IMR-90 (cell line): ENCODE measurements around the gene GKN2. TPM values are rescaled to one million over a fixed set of nuclear protein-coding genes. Genes with fewer than 3 reads are reported as not detected.

Source experiments
- ATAC-seq: fragments of 200-7000 bp; cut with Tn5 transposase; 2 replicates; pipeline ENCODE4 v1.9.1; 2020; ENCODE audit warnings: low read depth, mild to moderate bottlenecking, moderate library complexity
- BruUV-seq: library from RNA; stranded (reverse); fragments of 400-500 nt; replicated peaks from 2 replicates; lab custom pipeline; 2021; lab: Mats Ljungman, UMichigan
- CTCF ChIA-PET: fragments of 300-600 bp; formaldehyde crosslinking; extraction: SDS; loops from one replicate; lab custom pipeline; 2021; ENCODE audit warnings: antibody characterized with exemption; lab: Yijun Ruan, JAX
- POLR2A ChIA-PET: fragments of 300-600 bp; sonication (Branson Sonifier 250); formaldehyde crosslinking; loops from one replicate; lab custom pipeline; 2022; ENCODE audit warnings: antibody characterized with exemption; ENCODE audit not compliant: unreplicated experiment; lab: Charles Lee
- DNase-seq: peaks from one replicate; pipeline ENCODE4 v3.0.0; 2013
- H2AFZ ChIP-seq: replicated peaks from 2 replicates; pipeline ENCODE3; 2013; ENCODE audit warnings: low read length, mild to moderate bottlenecking; ENCODE audit not compliant: poor library complexity
- H2AK5ac ChIP-seq: 2 replicates; pipeline ENCODE4 v1.6.1; 2013; ENCODE audit warnings: low read depth, low read length, inconsistent platforms
- H2AK9ac ChIP-seq: replicated peaks from 2 replicates; pipeline ENCODE3; 2013; ENCODE audit warnings: mild to moderate bottlenecking, low read depth, low read length, moderate library complexity; ENCODE audit not compliant: poor library complexity
- H2BK120ac ChIP-seq: 2 replicates; pipeline ENCODE4 v1.6.1; 2013; ENCODE audit warnings: low read depth, low read length, inconsistent platforms
- H2BK15ac ChIP-seq: 3 replicates; pipeline ENCODE4 v1.6.1; 2013; ENCODE audit warnings: low read depth, low read length, inconsistent platforms
- H2BK20ac ChIP-seq: 2 replicates; pipeline ENCODE4 v1.6.1; 2013; ENCODE audit warnings: low read depth, mild to moderate bottlenecking, inconsistent platforms, low read length, moderate library complexity
- H2BK5ac ChIP-seq: 2 replicates; pipeline ENCODE4 v1.6.1; 2013; ENCODE audit warnings: mild to moderate bottlenecking, low read depth, low read length, inconsistent platforms; ENCODE audit not compliant: poor library complexity, severe bottlenecking
- H3K14ac ChIP-seq: replicated peaks from 2 replicates; pipeline ENCODE4 v1.6.1; 2013; ENCODE audit warnings: low read depth, low read length, inconsistent platforms
- H3K18ac ChIP-seq: 2 replicates; pipeline ENCODE4 v1.6.1; 2013; ENCODE audit warnings: low read depth, low read length, control low read depth
- H3K23ac ChIP-seq: 2 replicates; pipeline ENCODE4 v1.6.1; 2013; ENCODE audit warnings: low read depth, low read length, inconsistent platforms
- H3K27ac ChIP-seq: 2 replicates; pipeline ENCODE4 v1.5.1; 2013; ENCODE audit warnings: mild to moderate bottlenecking, control low read depth, low read length; ENCODE audit not compliant: insufficient read depth
- H3K27me3 ChIP-seq: 2 replicates; pipeline ENCODE4 v1.6.1; 2013; ENCODE audit warnings: low read length; ENCODE audit not compliant: control insufficient read depth, insufficient read depth
- H3K36me3 ChIP-seq: 2 replicates; pipeline ENCODE4 v1.6.1; 2013; ENCODE audit warnings: low read length, mixed read lengths; ENCODE audit not compliant: control insufficient read depth, insufficient read depth
- H3K4ac ChIP-seq: 2 replicates; pipeline ENCODE4 v1.6.1; 2013; ENCODE audit warnings: low read depth, low read length, inconsistent platforms
- H3K4me1 ChIP-seq: 2 replicates; pipeline ENCODE4 v1.6.1; 2013; ENCODE audit warnings: low read length, mixed read lengths; ENCODE audit not compliant: control insufficient read depth, insufficient read depth
- H3K4me2 ChIP-seq: 2 replicates; pipeline ENCODE4 v1.6.1; 2013; ENCODE audit warnings: low read depth, mild to moderate bottlenecking, control low read depth, low read length, moderate library complexity
- H3K4me3 ChIP-seq: 2 replicates; pipeline ENCODE4 v1.5.1; 2013; ENCODE audit warnings: low read depth, mild to moderate bottlenecking, control low read depth, low read length, moderate library complexity; ENCODE audit not compliant: insufficient read depth
- H3K56ac ChIP-seq: 2 replicates; pipeline ENCODE4 v1.6.1; 2013; ENCODE audit warnings: low read length, inconsistent platforms; ENCODE audit not compliant: insufficient read depth; ENCODE audit errors: extremely low read depth
- H3K79me1 ChIP-seq, 2 experiments: 2 replicates each; pipeline ENCODE4 v1.6.1; 2013; ENCODE audit warnings: low read length in 2 of 2, inconsistent platforms in 1 of 2, low read depth in 1 of 2
- H3K9ac ChIP-seq: 2 replicates; pipeline ENCODE4 v1.6.1; 2013; ENCODE audit warnings: low read depth, low read length, control low read depth
- H3K9me1 ChIP-seq: 2 replicates; pipeline ENCODE4 v1.6.1; 2013; ENCODE audit warnings: low read length, inconsistent platforms; ENCODE audit not compliant: insufficient read depth
- H3K9me3 ChIP-seq: 2 replicates; pipeline ENCODE4 v1.6.1; 2013; ENCODE audit warnings: low read length; ENCODE audit not compliant: control insufficient read depth, insufficient read depth
- H4K20me1 ChIP-seq: 2 replicates; pipeline ENCODE4 v1.6.1; 2013; ENCODE audit warnings: low read length, inconsistent platforms; ENCODE audit not compliant: insufficient read depth
- H4K5ac ChIP-seq: 2 replicates; pipeline ENCODE4 v1.6.1; 2013; ENCODE audit warnings: mild to moderate bottlenecking, low read depth, low read length, control low read depth
- H4K8ac ChIP-seq, 2 experiments: 2 replicates each; pipeline ENCODE4 v1.6.1; 2013; ENCODE audit warnings: low read depth in 2 of 2, low read length in 2 of 2, control low read depth in 1 of 2, inconsistent platforms in 1 of 2
- H4K91ac ChIP-seq: 2 replicates; pipeline ENCODE4 v1.6.1; 2013; ENCODE audit warnings: low read depth, low read length, inconsistent platforms; ENCODE audit not compliant: insufficient read depth
- ELK1 ChIP-seq: fragments of 150-350 bp; IDR thresholded peaks from 2 replicates; pipeline ENCODE4 v1.6.1; 2016; ENCODE audit warnings: low read depth, mild to moderate bottlenecking, low read length, moderate library complexity, borderline replicate concordance
- FOS ChIP-seq: fragments of 150-350 bp; IDR thresholded peaks from 2 replicates; pipeline ENCODE4 v1.6.1; 2016; ENCODE audit warnings: low read depth, low read length
- MAZ ChIP-seq: IDR thresholded peaks from 2 replicates; pipeline ENCODE4 v1.6.1; 2012; ENCODE audit warnings: low read depth, mild to moderate bottlenecking, low read length, improper control_type of control experiment, moderate library complexity, borderline replicate concordance
- POLR2A ChIP-seq: IDR thresholded peaks from 2 replicates; pipeline ENCODE4 v1.6.1; 2012; ENCODE audit warnings: mild to moderate bottlenecking, low read depth, low read length
- WGBS, 2 experiments: methylation state at CpG; one replicate each; pipeline versions ENCODE4 v1.1.5 to v1.1.7; 2013; ENCODE audit warnings: missing lambda C conversion rate in 2 of 2; ENCODE audit not compliant: insufficient read length in 1 of 2; ENCODE audit errors: extremely low coverage in 2 of 2; 5-methylcytosine and 5-hydroxymethylcytosine counted together
- dilution Hi-C: fragments of 300-500 bp; cut with HindIII; formaldehyde crosslinking; loops from one replicate; pipeline ENCODE4 v1.14.3; 2018; ENCODE audit warnings: low sequenced_read_pairs; ENCODE audit not compliant: unreplicated experiment
- in situ Hi-C: fragments of 300-500 bp; cut with MboI; formaldehyde crosslinking; loops from 3 replicates; pipeline ENCODE4 v1.14.3; 2019; ENCODE audit warnings: low sequenced_read_pairs, inconsistent platforms, mixed read lengths
- intact Hi-C: fragments of 100-400 bp; cut with micrococcal nuclease; formaldehyde crosslinking; loops from 2 replicates; pipeline ENCODE4 v1.10.0; 2022
- polyA plus RNA-seq, 3 experiments: library from polyadenylated mRNA; depleted of rRNA; stranded (reverse); fragments of >200 nt; gene quantifications; 2 replicates each; pipeline ENCODE4 v1.2.3, GENCODE V29; 2012; ENCODE audit warnings: low replicate concordance in 1 of 3
- total RNA-seq: library from RNA; depleted of rRNA; stranded (reverse); fragments of >200 nt; gene quantifications from 2 replicates; pipeline ENCODE4 v1.2.3, GENCODE V29; 2012

The GKN2 gene
- total and polyA plus RNA-seq, 2 of the 4 experiments (the other 2 are of a cell fraction) = not detected

GRCh38 chr2:68989035-68989434 lies 36.3 kb upstream of the GKN2 start:
- H3K36me3 ChIP-seq = no peaks in the 10 kb centered on the region
- H2BK20ac ChIP-seq = no peak overlapping the region
- ATAC-seq (no peak), DNase-seq (no peak)
- no peak overlapping the region for H2BK15ac ChIP-seq
- no peaks in the 10 kb centered on the region for H3K27me3 ChIP-seq
- no peaks in the 10 kb centered on the region for H3K79me1 ChIP-seq
- no TSS peak for BruUV-seq
- ChIA-PET CTCF (interaction anchor here (1.1 kb wide), 1 partner anchor 10 kb away, joined by 3 read pairs; no protein-coding TSS in a partner anchor), POLR2A (no interaction called here)
- H2AK9ac ChIP-seq = no peak overlapping the region
- no peak overlapping the region for H3K4ac ChIP-seq
- H3K9me3 ChIP-seq = no peaks in the 10 kb centered on the region
- H3K9ac ChIP-seq = no peak overlapping the region
- H3K14ac ChIP-seq = no peak overlapping the region
- H3K56ac ChIP-seq = no peak overlapping the region
- H3K4me3 ChIP-seq = no peak overlapping the region
- H2BK5ac ChIP-seq = no peak overlapping the region
- intact Hi-C loops = no loop called here
- no peak overlapping the region for H3K23ac ChIP-seq
- no peaks in the 10 kb centered on the region for H3K4me1 ChIP-seq
- H4K8ac ChIP-seq = no peak overlapping the region
- dilution Hi-C loops = no loop called here
- no peak overlapping the region for H2AFZ ChIP-seq
- H2BK120ac ChIP-seq = no peak overlapping the region
- H4K20me1 ChIP-seq = no peaks in the 10 kb centered on the region
- TF ChIP-seq FOS (no peak), MAZ (no peak), ELK1 (no peak), POLR2A (no peak)
- H3K4me2 ChIP-seq = no peak overlapping the region
- in situ Hi-C loops = no loop called here
- 100% methylated on average over 1 of the region's 5 CpGs; no CpG with 5 or more reads in 1 of the 2 experiments for WGBS, 2 experiments
- H2AK5ac ChIP-seq = no peak overlapping the region
- H4K5ac ChIP-seq = no peak overlapping the region
- H4K91ac ChIP-seq = no peak overlapping the region
- no peak overlapping the region for H3K18ac ChIP-seq
- no peaks in the 10 kb centered on the region for H3K9me1 ChIP-seq
- no peak overlapping the region for H3K27ac ChIP-seq
